ENCODE measurements around the gene PLEKHM3.

The PLEKHM3 gene

GRCh38 chr2:207854484-207855440, 170.6 kb downstream of the PLEKHM3 start:
- Histone ChIP-seq H3K4me2 (no peak overlapping the region), H3K27ac (no peak overlapping the region), H3K4me1 (no peaks in the 10 kb centered on the region), H3K9me3 (no peaks in the 10 kb centered on the region), H4K20me1 (no peaks in the 10 kb centered on the region), H3K4me3 (no peak overlapping the region), H3K9ac (no peak overlapping the region), H3K36me3 (no peaks in the 10 kb centered on the region), H3K27me3 (no peaks in the 10 kb centered on the region)
- TF ChIP-seq Cebpa-rat (IDR thresholded peaks at IDR 0.05), result no peak

- no peak overlapping the region for H3K4me2 ChIP-seq
- H3K4me1 ChIP-seq, result peaks cover 4% of the 10 kb centered on the region
- no peak overlapping the region for H3K9ac ChIP-seq
- H3K4me3 ChIP-seq, result no peak overlapping the region
- H3K27me3 ChIP-seq, result no peaks in the 10 kb centered on the region
- TF ChIP-seq Cebpa-rat (IDR thresholded peaks at IDR 0.05), result no peak
- H3K27ac ChIP-seq, result no peak overlapping the region
- no peaks in the 10 kb centered on the region for H4K20me1 ChIP-seq
- H3K9me3 ChIP-seq, result no peaks in the 10 kb centered on the region
- no peaks in the 10 kb centered on the region for H3K36me3 ChIP-seq
These were observed 172.5 kb downstream of the PLEKHM3 start for GRCh38 chr2:207852791-207853190.

GRCh38 chr2:207849443-207849842, 175.9 kb downstream of the PLEKHM3 start:
- Histone ChIP-seq H3K36me3 (no peaks in the 10 kb centered on the region), H3K9me3 (no peaks in the 10 kb centered on the region), H3K4me3 (no peak overlapping the region), H3K9ac (no peak overlapping the region), H3K27me3 (no peaks in the 10 kb centered on the region), H3K27ac (no peak overlapping the region), H4K20me1 (no peaks in the 10 kb centered on the region), H3K4me2 (no peak overlapping the region), H3K4me1 (peaks cover 10% of the 10 kb centered on the region)
- TF ChIP-seq Cebpa-rat (IDR thresholded peaks at IDR 0.05), result no peak

- Histone ChIP-seq H3K27me3 (no peaks in the 10 kb centered on the region), H3K36me3 (no peaks in the 10 kb centered on the region), H3K4me1 (peaks cover 12% of the 10 kb centered on the region), H3K27ac (no peak overlapping the region), H3K4me3 (no peak overlapping the region), H3K4me2 (no peak overlapping the region), H3K9ac (no peak overlapping the region), H3K9me3 (no peaks in the 10 kb centered on the region), H4K20me1 (no peaks in the 10 kb centered on the region)
- TF ChIP-seq Cebpa-rat (IDR thresholded peaks at IDR 0.05), result no peak
These were observed 176.8 kb downstream of the PLEKHM3 start for GRCh38 chr2:207848545-207848928.

- Histone ChIP-seq H3K9me3 (no peaks in the 10 kb centered on the region), H3K9ac (no peak overlapping the region), H3K36me3 (no peaks in the 10 kb centered on the region), H4K20me1 (no peaks in the 10 kb centered on the region), H3K4me3 (no peak overlapping the region), H3K4me1 (peaks cover 18% of the 10 kb centered on the region), H3K4me2 (peak overlapping the region; percentile 13; the same call in 1 of the 2 replicates), H3K27me3 (no peaks in the 10 kb centered on the region), H3K27ac (no peak overlapping the region)
- no peak for TF ChIP-seq Cebpa-rat (IDR thresholded peaks at IDR 0.05)
These were observed 177.4 kb downstream of the PLEKHM3 start for GRCh38 chr2:207847807-207848544.

GRCh38 chr2:207847098-207847806, 178.1 kb downstream of the PLEKHM3 start:
- Histone ChIP-seq H3K9ac (no peak overlapping the region), H3K4me2 (0 out of 2 replicates have a peak overlapping the region, but pooled peaks have one; percentile 13), H3K4me3 (no peak overlapping the region), H3K4me1 (peaks cover 19% of the 10 kb centered on the region), H3K36me3 (no peaks in the 10 kb centered on the region), H3K27ac (no peak overlapping the region), H3K27me3 (no peaks in the 10 kb centered on the region), H3K9me3 (no peaks in the 10 kb centered on the region), H4K20me1 (no peaks in the 10 kb centered on the region)
- TF ChIP-seq Cebpa-rat (IDR thresholded peaks at IDR 0.05), result no peak

- no peak overlapping the region for H3K27ac ChIP-seq
- H3K9me3 ChIP-seq, result no peaks in the 10 kb centered on the region
- no peak for TF ChIP-seq Cebpa-rat (IDR thresholded peaks at IDR 0.05)
- H3K27me3 ChIP-seq, result no peaks in the 10 kb centered on the region
- peaks cover 19% of the 10 kb centered on the region for H3K4me1 ChIP-seq
- H3K4me3 ChIP-seq, result no peak overlapping the region
- no peak overlapping the region for H3K9ac ChIP-seq
- no peaks in the 10 kb centered on the region for H4K20me1 ChIP-seq
- no peaks in the 10 kb centered on the region for H3K36me3 ChIP-seq
- no peak overlapping the region for H3K4me2 ChIP-seq
These were observed 180.0 kb downstream of the PLEKHM3 start for GRCh38 chr2:207845202-207845864.

GRCh38 chr2:207844648-207845047, 180.7 kb downstream of the PLEKHM3 start:
- no peak for TF ChIP-seq Cebpa-rat (IDR thresholded peaks at IDR 0.05)
- Histone ChIP-seq H3K27me3 (no peaks in the 10 kb centered on the region), H3K4me2 (no peak overlapping the region), H3K36me3 (no peaks in the 10 kb centered on the region), H4K20me1 (no peaks in the 10 kb centered on the region), H3K9ac (no peak overlapping the region), H3K9me3 (no peaks in the 10 kb centered on the region), H3K4me1 (peaks cover 19% of the 10 kb centered on the region), H3K27ac (no peak overlapping the region), H3K4me3 (no peak overlapping the region)

GRCh38 chr2:207840101-207840500, 185.2 kb downstream of the PLEKHM3 start:
- H3K27me3 ChIP-seq, result no peaks in the 10 kb centered on the region
- no peaks in the 10 kb centered on the region for H3K9me3 ChIP-seq
- no peak for TF ChIP-seq Cebpa-rat (IDR thresholded peaks at IDR 0.05)
- H3K36me3 ChIP-seq, result no peaks in the 10 kb centered on the region
- H3K4me1 ChIP-seq, result peaks cover 9% of the 10 kb centered on the region
- H3K27ac ChIP-seq, result no peak overlapping the region
- H3K4me3 ChIP-seq, result no peak overlapping the region
- no peaks in the 10 kb centered on the region for H4K20me1 ChIP-seq
- no peak overlapping the region for H3K9ac ChIP-seq
- H3K4me2 ChIP-seq, result no peak overlapping the region

Data from BLaER1 (cell line).